Activated T-cell treated with anti-CD3 and anti-CD28 coated beads for 4 hours (primary cell): ENCODE results near the gene STARD6.
"Not testable (repeated sequence)": the region's sequence is repeated elsewhere in the genome, so short reads cannot be mapped to it uniquely, and the experiment has no call there.

Experiments used
- DNase-seq: peaks from one replicate; pipeline ENCODE4 v3.0.0-alpha.2; 2020

Gene STARD6, protein sequence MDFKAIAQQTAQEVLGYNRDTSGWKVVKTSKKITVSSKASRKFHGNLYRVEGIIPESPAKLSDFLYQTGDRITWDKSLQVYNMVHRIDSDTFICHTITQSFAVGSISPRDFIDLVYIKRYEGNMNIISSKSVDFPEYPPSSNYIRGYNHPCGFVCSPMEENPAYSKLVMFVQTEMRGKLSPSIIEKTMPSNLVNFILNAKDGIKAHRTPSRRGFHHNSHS

DNA sequence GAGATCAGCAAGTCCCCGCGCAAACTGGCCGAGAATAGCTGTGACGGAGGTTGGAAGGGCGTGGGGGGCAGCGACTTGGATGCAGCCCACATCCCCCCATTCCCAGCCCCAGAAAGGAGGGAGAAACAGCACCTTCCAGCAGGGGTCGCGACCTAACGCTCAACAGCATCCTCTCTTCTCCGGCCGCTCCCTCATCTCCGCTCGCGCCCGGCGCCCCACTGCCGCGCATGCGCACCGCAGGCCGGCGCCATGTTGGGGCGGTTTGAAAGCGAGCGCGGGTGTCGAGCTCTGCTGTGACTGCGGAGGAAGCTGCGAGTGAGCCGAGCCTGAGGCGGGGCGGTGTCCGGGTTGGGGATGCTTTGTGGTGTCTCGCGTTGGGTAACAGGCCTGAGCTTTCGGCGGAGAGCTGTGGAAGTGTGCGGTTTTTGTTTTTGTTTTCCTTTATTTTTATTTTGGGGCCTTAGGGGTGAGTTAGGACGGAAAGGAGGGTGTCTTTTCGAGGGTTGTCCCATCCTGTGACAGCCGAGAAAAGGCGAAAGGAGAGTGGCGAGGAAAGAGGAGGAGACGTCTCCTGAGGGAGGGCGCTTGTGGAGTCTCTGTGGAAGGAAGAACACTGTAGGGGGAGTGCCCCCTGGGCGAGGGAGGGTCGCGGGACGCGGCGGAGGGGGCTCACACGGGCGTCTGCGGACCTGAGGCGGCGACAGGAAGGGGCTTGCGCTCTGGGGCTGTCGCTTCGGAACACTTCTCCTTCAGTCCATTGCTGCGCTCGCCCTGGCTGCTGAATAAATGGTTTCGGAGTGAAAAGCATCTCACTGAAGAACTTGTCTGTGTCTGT is at the start of gene STARD6, which contains the start of gene C18orf54:
TSS of gene STARD6 (minus strand) at position 199 of the 835 bp plus-strand sequence. CDS start 3,285 bp downstream, outside the sequence.
TSS of gene C18orf54 (plus strand) at position 247 of the 835 bp plus-strand sequence. CDS start 2,667 bp downstream, outside the sequence.
- peak; percentile 80 for DNase-seq

DNA sequence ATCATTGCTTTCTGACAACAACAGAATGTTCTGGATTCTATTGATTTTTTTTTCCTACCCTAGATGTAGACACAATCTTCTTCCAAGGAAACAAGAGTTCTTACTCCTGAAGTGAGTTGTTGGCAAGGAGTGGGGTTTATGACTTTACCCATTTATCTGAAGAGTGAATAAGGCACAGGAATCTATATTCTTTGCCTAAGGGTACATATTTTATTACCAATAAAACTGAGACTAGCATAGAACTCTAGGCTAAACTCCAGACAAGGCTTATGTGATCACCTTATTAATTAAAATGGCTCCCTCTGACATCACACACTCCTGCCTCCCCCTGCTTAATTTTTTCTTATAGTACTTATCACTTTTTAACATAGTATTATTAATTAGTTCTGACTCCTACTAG is 47.6 kb upstream of the STARD6 start:
- no peak for DNase-seq

DNA sequence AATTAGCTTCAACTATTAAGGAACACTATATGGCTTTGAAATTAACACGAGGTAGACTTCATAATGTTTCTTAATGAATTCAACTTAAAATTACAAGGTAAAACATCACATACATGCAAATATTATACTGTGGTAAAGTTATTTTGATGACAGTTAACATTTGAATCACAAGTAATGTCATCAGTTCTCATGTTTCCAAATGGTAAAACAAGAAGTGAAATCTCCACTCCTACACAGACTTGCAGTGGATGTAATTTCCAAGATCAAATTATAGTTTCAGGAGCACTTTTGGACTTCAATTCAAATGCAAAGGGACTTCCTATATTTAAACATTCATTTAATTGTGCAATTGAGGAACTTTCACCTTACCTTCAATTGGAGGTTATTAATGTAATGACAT is 39.1 kb upstream of the STARD6 start:
- no peak for DNase-seq

DNA sequence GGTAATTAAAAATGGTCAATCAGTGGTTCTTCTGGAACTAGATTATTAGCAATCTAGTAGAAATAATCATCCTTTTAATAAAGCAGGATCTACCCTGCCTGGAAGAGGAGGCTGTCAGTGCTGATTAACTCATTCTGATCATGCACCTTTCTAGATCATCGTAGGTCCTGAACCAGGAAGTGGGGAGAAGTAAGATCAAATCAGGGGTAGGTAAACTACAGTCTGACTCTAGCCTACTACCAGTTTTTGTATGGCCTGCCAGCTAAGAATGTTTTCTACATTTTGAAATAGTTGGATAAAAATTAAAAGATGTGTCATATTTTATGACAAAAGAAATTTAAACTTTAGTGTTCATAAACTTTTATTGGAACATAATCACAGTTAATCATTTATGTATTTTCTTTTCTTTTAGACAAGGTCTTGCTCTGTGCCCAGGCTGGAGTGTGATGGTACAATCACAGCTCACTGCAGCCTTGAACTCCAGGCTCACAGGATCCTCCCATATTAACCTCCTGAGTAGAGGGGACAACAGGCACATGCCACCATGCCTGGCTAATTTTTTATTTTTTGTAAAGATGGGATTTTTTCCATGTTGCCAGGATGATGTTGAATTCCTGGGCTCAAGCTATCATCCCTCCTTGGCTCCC is 36.1 kb upstream of the STARD6 start:
- no peak for DNase-seq

DNA sequence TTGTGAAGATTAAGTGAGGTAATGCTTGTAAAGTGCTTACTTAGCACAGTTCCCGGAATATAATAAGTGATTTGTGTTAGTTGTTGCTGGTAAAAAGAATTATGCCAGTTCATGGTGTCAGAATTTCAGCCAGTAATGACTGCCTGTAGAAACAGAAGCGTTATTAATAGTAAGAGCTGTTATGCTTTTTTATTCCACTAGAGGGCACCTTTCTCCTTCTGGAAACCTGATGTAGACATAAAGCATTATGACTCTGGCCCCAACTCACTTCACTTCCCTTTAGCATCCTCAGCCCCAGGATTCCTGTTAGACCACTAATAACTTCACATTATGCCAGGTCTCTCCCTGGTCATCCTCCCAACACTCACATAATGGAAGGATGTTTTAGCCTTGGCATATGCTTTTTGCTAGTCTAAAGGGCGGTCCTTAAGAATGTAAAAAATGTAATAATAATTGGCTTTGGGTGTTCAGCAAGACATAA is 34.9 kb upstream of the STARD6 start:
- no peak for DNase-seq

DNA sequence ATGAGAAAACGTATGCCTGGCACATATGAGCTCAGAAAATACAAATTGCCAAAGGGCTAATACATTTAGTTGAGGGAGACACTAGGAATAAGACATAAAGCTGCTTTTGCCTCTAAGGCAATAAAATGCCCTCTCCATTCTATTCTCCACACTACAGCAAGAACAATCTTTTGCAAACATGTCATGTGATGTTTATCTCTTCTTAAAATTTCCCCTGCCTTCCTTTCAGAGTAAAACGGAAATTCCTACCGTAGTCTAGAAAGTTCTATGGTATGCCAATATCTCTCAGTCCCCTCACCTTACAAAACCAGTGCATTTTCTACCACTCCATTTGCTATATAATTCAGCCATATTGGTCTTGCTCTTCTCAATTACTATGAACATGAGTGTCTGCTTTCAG is 33.2 kb upstream of the STARD6 start:
- DNase-seq: no peak

DNA sequence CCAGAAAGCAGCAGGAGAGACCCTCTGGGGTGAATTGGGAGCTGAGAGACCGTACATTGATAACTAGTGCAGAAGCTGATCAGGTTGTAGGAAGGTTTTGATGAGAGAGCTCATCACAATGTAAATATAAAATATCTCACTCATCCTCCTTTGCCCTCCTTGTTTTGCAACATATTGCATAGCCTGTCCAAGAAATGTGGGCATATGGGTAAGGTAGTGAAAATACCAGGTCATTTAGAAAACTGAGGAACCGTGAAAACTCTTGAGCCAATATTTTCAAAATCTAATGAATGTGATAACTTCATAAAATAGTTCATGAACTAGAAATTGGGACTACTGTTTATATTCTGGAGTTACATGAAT is 31.5 kb upstream of the STARD6 start:
- no peak for DNase-seq

DNA sequence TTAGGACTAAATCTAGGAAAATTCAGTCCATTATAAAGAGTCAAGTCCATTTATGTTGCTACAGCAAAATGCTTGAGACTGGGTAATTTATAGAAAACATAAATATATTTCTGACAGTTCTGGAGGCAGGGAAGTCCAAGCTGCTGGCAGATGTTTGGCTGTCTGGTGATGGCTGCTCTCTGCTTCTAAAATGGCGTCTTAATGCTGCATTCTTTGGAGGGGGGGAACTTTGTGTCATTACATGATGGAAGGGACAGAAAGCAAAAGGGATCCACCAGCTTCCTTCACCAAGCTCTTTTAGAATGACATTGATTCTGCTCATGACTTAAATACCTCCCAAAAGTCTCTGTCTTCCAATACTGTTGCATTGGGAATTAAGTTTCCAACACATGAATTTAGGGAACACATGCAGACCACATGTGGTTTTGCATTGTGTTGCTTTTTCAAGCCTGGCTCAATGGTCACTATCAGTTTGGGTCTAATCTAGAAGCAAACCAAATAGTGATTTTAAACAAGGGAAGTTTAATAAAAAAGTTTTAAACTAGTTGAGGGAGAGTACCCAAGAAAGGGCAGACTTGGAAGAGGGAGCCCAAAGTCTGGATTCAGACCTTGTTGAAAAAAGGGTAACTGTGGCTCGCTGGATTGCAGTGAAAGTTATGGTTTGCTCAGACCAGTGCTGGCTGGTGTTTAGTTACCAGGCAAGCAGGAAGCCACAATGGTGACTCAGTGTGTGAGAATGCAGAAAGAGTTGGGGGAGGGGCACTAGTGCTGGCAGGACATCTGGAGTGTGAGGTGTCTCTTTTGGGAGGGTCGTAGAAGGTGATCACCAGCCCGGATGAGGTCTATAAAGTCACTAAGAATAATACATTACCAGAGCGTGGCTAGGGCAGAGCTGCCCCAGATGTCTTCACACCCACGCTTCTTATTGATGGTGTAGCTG is 30.8 kb upstream of the STARD6 start:
- DNase-seq: no peak

DNA sequence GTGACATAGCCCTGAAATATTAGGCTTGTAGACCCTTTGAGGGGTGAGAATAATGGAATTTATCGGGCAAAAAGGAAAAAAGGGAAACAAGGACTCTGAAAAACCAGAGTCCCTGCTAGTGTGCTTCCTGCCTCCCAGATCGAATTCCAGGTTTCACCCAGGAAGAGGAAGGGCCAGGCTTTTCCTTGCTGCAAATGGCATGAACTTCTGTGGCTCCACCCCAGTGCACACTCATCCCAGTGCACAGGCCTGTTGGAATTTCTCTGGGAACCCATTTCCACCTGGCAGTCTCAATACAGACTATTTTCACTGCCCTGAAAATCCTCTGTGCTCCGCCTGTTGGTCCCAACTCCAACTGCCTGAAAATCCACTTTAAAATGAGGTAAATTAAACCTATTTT is 30.0 kb upstream of the STARD6 start:
- no peak for DNase-seq

DNA sequence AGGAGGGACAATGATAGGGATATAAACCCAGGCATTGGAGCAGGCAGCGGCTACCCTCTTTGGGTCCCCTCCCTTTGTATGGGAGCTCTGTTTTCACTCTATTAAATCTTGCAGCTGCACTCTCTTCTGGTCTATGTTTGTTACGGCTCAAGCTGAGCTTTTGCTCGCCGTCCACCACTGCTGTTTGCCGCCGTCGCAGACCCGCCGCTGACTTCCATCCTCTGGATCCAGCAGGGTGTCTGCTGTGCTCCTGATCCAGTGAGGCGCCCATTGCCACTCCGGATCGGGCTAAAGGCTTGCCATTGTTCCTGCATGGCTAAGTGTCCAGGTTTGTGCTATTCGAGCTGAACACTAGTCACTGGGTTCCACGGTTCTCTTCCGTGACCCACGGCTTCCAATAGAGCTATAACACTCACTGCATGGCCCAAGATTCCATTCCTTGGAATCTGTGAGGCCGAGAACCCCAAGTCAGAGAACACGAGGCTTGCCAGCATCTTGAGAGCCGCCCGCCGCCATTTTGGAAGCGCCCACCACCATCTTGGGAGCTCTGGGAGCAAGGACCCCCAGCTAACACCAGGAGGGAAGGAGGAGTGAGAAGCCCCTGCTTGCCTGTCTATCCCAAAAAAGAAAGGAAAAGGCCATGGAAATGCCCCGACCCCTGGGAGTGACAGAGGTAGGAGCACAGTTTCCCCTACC is 29.3 kb upstream of the STARD6 start:
- not testable (repeated sequence) for DNase-seq

DNA sequence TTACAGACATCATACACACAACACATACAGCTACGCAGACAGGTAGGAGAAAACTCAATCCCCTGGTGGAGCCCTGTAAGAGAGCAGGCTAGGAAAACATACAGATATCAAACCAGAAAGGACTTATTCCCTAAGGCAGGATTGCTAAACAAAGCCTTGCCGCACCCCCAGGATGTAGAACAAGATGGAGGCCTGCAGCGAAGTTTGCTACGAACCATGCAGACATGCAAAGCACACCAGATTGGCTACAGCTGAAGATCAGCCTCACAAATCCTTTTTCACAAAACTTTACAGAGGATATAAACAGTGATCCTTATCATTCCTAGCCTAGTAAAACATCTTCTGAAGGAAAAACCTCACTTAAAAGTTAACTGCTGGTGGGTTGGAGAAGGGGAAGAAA is 28.4 kb upstream of the STARD6 start:
- no peak for DNase-seq

DNA sequence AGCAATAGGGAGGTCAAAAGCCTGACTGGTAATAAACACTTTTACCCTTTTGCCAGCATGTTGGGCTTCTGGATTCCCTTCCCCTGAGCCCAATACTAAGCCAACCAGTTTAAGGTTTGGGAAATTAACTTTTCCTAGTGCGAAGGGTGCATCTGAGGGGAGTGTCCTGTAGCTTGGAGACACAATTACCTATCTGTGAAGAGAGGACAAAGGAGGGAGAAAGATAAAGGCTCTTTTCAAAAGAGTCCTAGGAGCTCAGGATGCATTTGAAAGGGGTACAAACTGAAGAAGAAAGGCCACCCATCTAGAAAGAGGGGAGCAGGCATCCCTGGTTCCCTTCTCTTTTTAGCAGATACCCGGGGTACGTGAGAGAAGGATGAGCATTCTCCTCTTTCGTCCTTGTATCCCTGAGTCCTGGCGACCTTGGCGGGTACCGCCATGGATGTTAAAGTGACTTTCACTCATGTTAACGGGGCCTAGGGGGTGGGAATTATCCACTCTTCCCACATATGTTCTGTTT is 25.1 kb upstream of the STARD6 start:
- DNase-seq: no peak

DNA sequence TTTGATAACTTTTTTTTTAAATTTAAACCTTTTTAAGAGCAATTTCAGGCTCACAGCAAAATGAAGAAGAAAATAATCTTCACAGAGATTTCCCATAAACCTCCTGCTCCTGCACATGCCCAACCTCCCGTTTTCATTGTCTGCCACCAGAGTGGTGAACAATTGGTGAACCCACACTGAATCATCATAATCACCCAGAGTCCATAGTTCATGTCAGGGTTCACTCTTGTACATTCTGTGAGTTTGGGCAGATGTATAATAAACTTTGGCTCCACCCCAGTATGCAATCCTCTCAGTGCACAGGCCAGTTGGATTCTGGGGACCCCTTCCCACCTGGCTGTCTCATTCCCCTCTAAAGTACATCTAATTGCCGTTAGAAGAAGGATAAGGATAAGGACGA is 24.4 kb upstream of the STARD6 start:
- DNase-seq: no peak

DNA sequence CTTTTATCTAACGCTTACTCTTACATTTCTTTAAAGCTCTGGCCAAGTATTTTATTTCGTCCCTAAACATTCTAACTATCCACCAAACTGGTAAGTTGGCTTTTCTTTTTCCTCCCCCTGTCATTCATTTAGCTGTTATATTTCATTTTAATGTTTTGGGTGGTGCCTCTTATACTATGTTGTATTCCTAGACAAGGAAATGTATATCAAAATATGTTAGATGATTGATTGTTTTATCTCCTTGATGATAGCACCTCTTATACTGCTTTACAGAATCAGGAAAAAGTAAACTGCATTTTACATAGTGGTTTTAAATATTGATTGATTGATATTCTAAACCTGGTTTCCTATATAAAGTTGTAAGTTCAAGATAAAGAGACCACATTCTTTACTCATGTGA is 24.0 kb upstream of the STARD6 start:
- DNase-seq: no peak

DNA sequence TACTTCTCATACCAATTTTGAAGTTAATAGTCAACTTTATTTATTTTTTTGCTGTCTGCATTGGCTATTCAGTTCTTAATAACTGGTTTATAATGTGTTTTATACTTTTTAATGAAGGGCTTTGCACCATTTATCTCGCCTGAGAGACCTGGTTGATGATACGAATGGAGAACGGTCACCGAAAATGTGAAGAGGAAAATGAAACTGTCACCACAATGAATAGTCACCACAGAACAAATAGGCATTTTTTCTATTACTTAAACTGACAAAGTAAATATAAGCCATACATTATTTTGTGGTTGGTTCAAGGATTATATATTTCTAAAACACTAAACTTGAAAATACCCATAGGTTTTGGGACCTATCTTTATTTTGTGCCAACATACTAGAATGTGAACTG is 20.4 kb upstream of the STARD6 start:
- no peak for DNase-seq

DNA sequence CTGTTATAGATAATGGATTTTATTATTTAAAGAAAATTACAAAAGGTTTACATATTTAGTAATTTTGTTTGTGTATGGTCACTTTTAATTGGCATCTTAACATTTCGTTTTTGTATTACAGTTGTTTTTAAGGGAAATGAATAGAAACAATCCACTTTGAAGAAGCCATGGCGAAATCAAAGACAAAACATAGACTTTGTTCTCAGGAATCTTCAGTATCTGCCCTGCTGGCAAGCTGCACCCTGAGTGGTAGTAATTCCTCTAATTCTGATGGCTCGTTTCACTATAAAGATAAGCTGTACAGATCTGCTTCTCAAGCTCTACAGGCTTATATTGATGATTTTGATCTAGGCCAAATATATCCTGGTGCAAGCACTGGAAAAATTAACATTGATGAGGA is 2.7 kb upstream of the STARD6 start:
- no peak for DNase-seq

DNA sequence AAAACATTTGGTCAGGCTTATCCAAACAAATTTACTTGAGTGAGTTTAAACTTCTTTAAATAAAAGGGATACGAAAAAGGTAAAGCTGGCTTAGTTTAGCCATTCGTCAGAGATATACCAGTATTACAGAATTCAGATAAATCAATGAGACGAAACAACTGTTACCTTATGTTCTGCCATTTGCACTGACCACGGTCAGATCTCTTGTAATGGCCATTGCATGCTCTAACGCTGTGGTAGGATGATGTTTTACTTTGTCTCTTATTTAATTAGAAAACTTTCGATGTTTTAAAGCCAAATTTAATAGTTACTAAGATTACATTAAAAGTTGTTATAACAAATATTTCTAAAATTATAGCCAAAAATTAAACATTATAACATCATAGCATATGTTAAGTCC is 1.6 kb upstream of the STARD6 start:
- no peak for DNase-seq

DNA sequence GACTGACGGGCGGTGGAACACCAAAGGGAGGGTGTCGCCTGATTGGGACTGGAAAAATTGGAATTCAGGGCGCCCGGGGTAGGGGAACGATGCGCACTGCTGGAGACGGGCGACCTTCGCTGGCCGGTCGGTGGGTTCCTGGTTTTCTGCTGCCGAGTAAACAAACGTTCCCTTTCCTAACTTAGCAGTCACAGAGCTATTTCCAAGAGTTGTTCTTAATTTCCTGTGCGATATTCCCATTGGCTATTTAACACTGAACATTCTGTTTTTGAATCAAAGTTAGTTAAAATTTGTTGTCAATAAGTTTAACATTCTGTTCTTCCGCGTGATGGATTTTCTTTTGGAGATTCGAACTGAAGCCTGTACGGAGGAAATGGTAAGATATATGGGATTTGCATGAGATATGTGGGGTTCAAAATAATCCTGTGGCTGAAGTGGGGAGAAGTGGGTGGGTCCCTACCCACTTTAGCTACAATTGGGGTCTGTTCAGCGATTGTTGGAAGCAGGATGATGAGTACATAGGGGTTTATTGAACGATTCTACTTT is 910 bp upstream of the STARD6 start:
- DNase-seq: no peak

DNA sequence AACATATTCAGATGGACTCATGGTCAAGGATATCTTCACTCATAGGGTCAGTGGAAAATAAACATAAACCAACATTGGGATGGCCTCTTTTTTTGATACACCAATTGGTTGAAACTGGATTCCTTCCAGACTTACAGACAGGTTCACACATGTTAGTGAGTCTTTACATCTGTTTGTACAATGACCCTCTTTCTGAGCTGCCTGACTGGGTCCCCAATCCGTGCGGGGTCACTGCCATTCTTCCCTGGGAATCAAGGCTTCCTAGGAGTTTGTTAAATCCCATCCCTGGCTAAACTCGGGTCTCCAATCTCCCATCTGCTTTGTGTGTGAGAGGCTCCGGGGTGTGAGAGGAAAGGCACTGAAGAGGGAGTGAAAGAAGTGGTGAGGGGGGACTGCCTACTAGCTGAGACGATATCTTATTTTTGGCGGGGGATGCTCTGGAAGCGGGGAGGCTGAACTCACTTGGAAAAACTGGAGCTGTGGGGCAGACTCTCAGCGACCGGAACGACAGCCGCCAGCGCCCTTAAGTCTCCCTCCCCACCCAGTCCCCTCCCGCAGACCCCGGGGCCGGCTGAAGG is 487 bp downstream of the STARD6 start:
- peak; percentile 5 for DNase-seq

DNA sequence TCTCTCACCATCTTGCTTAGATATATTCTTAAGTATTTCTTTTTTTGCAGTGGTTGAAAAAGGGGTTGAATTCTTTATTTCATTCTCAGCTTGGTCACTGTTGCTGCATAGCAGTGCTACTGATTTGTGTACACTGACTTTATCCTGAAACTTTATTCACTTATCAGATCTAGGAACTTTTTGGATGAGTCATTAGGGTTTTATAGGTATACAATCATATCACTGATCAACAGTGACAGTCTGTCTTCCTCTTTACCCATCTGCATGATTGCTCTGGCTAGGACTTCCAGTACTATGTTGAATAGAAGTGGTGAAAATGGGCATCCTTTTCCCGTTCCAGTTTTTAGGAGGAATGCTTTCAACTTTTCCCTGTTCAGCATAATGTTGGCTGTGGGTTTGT is 6.5 kb downstream of the STARD6 start:
- DNase-seq: no peak

DNA sequence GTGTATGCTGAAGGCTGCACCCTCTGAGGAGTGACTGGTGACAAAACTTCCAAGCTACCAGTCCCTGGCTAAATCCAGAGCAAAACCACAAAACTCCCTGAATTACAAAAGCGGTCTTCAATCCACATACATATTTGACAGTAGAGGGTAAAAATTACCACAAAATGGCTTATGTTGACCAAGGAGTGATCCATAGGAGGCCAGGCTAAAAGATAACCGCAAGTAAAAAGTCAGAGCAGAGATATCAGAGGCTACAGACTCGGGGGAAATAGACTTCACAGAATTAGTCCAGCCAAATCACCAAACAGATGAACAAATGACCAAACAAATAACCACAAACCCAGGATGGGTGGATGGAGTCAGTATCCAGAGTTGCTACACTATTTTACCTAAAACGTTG is 19.4 kb downstream of the STARD6 start:
- no peak for DNase-seq
